HG02870 (cell line): Measurements from ENCODE around the gene CDK10.

Experiments used
- ATAC-seq: cut with Tn5 transposase; IDR thresholded peaks from one replicate; pipeline ENCODE4 v1.9.1; 2021; ENCODE audit warnings: mild to moderate bottlenecking, moderate library complexity; ENCODE audit not compliant: unreplicated experiment

The CDK10 gene

GRCh38 chr16:89732142-89732917 is 45.8 kb downstream of the CDK10 start:
- ATAC-seq: no peak

- ATAC-seq: no peak
Measured at GRCh38 chr16:89732918-89733242, 46.4 kb downstream of the CDK10 start.

- no peak for ATAC-seq
Measured at GRCh38 chr16:89733322-89733721, 46.8 kb downstream of the CDK10 start.

- ATAC-seq: no peak
Measured at GRCh38 chr16:89733792-89734191, 47.3 kb downstream of the CDK10 start.

- ATAC-seq: no peak
Measured at GRCh38 chr16:89736554-89736953, 50.1 kb downstream of the CDK10 start.

GRCh38 chr16:89737341-89738071 is 51.0 kb downstream of the CDK10 start:
- ATAC-seq: no peak

- no peak for ATAC-seq
Measured at GRCh38 chr16:89738072-89738377, 51.5 kb downstream of the CDK10 start.

GRCh38 chr16:89738538-89739317 is 52.2 kb downstream of the CDK10 start:
- no peak for ATAC-seq

GRCh38 chr16:89739383-89739782 is 52.9 kb downstream of the CDK10 start:
- ATAC-seq: no peak

- ATAC-seq: no peak
Measured at GRCh38 chr16:89741342-89742014, 55.0 kb downstream of the CDK10 start.

- ATAC-seq: no peak
Measured at GRCh38 chr16:89742948-89743347, 56.5 kb downstream of the CDK10 start.

- no peak for ATAC-seq
Measured at GRCh38 chr16:89744813-89745212, 58.3 kb downstream of the CDK10 start.
